ENCODE data around the gene CCDC187. TPM values are rescaled to one million over a fixed set of nuclear protein-coding genes. Genes with fewer than 3 reads are reported as not detected.

Gene CCDC187
- polyA plus RNA-seq, 3 donors, result not detected

GRCh38 chr9:136326061-136326760 is 22.3 kb upstream of the CCDC187 start:
- DNase-seq, result no peak
- Histone ChIP-seq H3K79me2 (ENCODE audit: insufficient read depth, low read length) (no peaks in the 10 kb centered on the region), H3K4me3 (replicated peaks in 1 of 3; ENCODE audit: low read depth in 2 of 3, low read length in 3 of 3) (no peak overlapping the region), H3K27me3 (ENCODE audit: control insufficient read depth in 2 of 2, insufficient read depth in 2 of 2, low read length in 2 of 2) (peaks cover 0 to 28% of the 10 kb centered on the region in 2 donors), H3K36me3 (replicated peaks in 1 of 2; ENCODE audit: control insufficient read depth in 1 of 2, insufficient read depth in 2 of 2, low read length in 2 of 2) (no peaks in the 10 kb centered on the region), H3K4me2 (replicated peaks; ENCODE audit: extremely low read depth, low read length, poor library complexity, severe bottlenecking) (no peak overlapping the region), H2AFZ (ENCODE audit: insufficient read depth, low read depth, low read length, poor library complexity, severe bottlenecking) (peak overlapping the region; percentile 35), H3K27ac (ENCODE audit: low read depth in 1 of 2, low read length in 2 of 2) (no peak overlapping the region), H3K4me1 (ENCODE audit: control insufficient read depth in 1 of 2, insufficient read depth in 2 of 2, low read length in 2 of 2) (peaks cover 22 to 25% of the 10 kb centered on the region in 2 donors), H4K20me1 (ENCODE audit: insufficient read depth, low read length) (no peaks in the 10 kb centered on the region), H3K9me3 (replicated peaks in 1 of 2; ENCODE audit: control insufficient read depth in 1 of 2, insufficient read depth in 1 of 2, low read length in 2 of 2) (no peaks in the 10 kb centered on the region), H3K9ac (ENCODE audit: insufficient read depth, low read length, poor library complexity, severe bottlenecking) (peak overlapping the region; percentile 4)
- TF ChIP-seq CTCF (IDR thresholded peaks at IDR 0.05), result no peak
- Mint-ChIP-seq H3K36me3 (no peaks in the 10 kb centered on the region), H3K27me3 (ENCODE audit: low read depth in 3 of 3) (peaks cover 19 to 35% (median 27%) of the 10 kb centered on the region in 3 donors), H3K4me3 (peak overlapping the region in 1 of 2 donors; percentile 73), H3K9me3 (peaks cover 0 to 2% (median 0%) of the 10 kb centered on the region in 7 donors), H3K4me1 (peaks cover 17% of the 10 kb centered on the region), H3K27ac (peak overlapping the region in 1 of 7 donors; percentile 58)
- WGBS (ENCODE audit: insufficient coverage), result 4% methylated on average over 16 of the region's 28 CpGs
- intact Hi-C loops (cut with micrococcal nuclease), result no loop called here

GRCh38 chr9:136325358-136325757 is 21.5 kb upstream of the CCDC187 start:
- no peak for DNase-seq
- H3K4me2 ChIP-seq (replicated peaks; ENCODE audit: extremely low read depth, low read length, poor library complexity, severe bottlenecking), result no peak overlapping the region
- no peak overlapping the region for H3K9ac ChIP-seq (ENCODE audit: insufficient read depth, low read length, poor library complexity, severe bottlenecking)
- WGBS (ENCODE audit: insufficient coverage), result 95% methylated on average over 13 of the region's 13 CpGs
- no peak overlapping the region for H3K27ac ChIP-seq (ENCODE audit: low read depth in 1 of 2, low read length in 2 of 2)
- peaks cover 0 to 28% of the 10 kb centered on the region in 2 donors for H3K27me3 ChIP-seq (ENCODE audit: control insufficient read depth in 2 of 2, insufficient read depth in 2 of 2, low read length in 2 of 2)
- H3K9me3 ChIP-seq (replicated peaks in 1 of 2; ENCODE audit: control insufficient read depth in 1 of 2, insufficient read depth in 1 of 2, low read length in 2 of 2), result no peaks in the 10 kb centered on the region
- Mint-ChIP-seq H3K4me1 (peaks cover 17% of the 10 kb centered on the region), H3K27ac (no peak overlapping the region), H3K27me3 (ENCODE audit: low read depth in 3 of 3) (peaks cover 19 to 37% (median 27%) of the 10 kb centered on the region in 3 donors), H3K9me3 (peaks cover 0 to 2% (median 0%) of the 10 kb centered on the region in 7 donors), H3K4me3 (no peak overlapping the region), H3K36me3 (no peaks in the 10 kb centered on the region)
- peaks cover 22 to 25% of the 10 kb centered on the region in 2 donors for H3K4me1 ChIP-seq (ENCODE audit: control insufficient read depth in 1 of 2, insufficient read depth in 2 of 2, low read length in 2 of 2)
- H4K20me1 ChIP-seq (ENCODE audit: insufficient read depth, low read length), result no peaks in the 10 kb centered on the region
- H3K36me3 ChIP-seq (replicated peaks in 1 of 2; ENCODE audit: control insufficient read depth in 1 of 2, insufficient read depth in 2 of 2, low read length in 2 of 2), result no peaks in the 10 kb centered on the region
- intact Hi-C loops (cut with micrococcal nuclease), result no loop called here
- no peak for TF ChIP-seq CTCF (IDR thresholded peaks at IDR 0.05)
- H3K4me3 ChIP-seq (replicated peaks in 1 of 3; ENCODE audit: low read depth in 2 of 3, low read length in 3 of 3), result no peak overlapping the region
- H3K79me2 ChIP-seq (ENCODE audit: insufficient read depth, low read length), result no peaks in the 10 kb centered on the region
- no peak overlapping the region for H2AFZ ChIP-seq (ENCODE audit: insufficient read depth, low read depth, low read length, poor library complexity, severe bottlenecking)
